A549 (cell line): ENCODE results near the gene TNNI3K. TPM values are rescaled to one million over a fixed set of nuclear protein-coding genes. Genes with fewer than 3 reads are reported as not detected.

ENCODE experiments used
- ATAC-seq, 2 experiments: fragments of 200-7000 bp in 1 of 2; fragments of >200 bp in 1 of 2; cut with Nextera tagmentation in 1 of 2; cut with Tn5 transposase in 1 of 2; 3 replicates each; pipeline versions ENCODE4 v1.8.0 to v1.9.1; 2018 to 2020; ENCODE audit warnings: mild to moderate bottlenecking in 1 of 2, moderate library complexity in 1 of 2
- CTCF ChIA-PET: fragments of 300-600 bp; sonication (Branson Sonifier 250); formaldehyde crosslinking; extraction: SDS; loops from one replicate; lab custom pipeline; 2021; ENCODE audit warnings: antibody characterized with exemption, inconsistent platforms; lab: Yijun Ruan, JAX
- POLR2A ChIA-PET: fragments of 350-600 bp; formaldehyde crosslinking; extraction: SDS; loops from one replicate; lab custom pipeline; 2021; ENCODE audit warnings: antibody characterized with exemption, inconsistent platforms; lab: Yijun Ruan, JAX
- DNase-seq, 2 experiments: peaks; one replicate each; pipeline versions ENCODE4 v3.0.0 to v3.0.0-alpha.2; 2011 to 2016; ENCODE audit warnings: low read depth in 1 of 2, low spot score in 1 of 2
- FAIRE-seq: peaks from 2 replicates; lab custom pipeline; 2011; peaks lifted over from hg19 to GRCh38; lab: Jason Lieb, UNC
- H3K27ac ChIP-seq, 2 experiments: fragments of >200 bp; sonication (Bioruptor Twin); formaldehyde crosslinking; 3 replicates each; pipeline ENCODE4 v1.5.1; 2016 to 2017
- H3K4me1 ChIP-seq: fragments of >200 bp; sonication (Bioruptor Twin); formaldehyde crosslinking; 3 replicates; pipeline ENCODE4 v1.6.1; 2016
- H3K4me2 ChIP-seq: fragments of >200 bp; sonication (Bioruptor Twin); formaldehyde crosslinking; 3 replicates; pipeline ENCODE4 v1.6.1; 2016
- H3K4me3 ChIP-seq: fragments of >200 bp; sonication (Bioruptor Twin); formaldehyde crosslinking; 3 replicates; pipeline ENCODE4 v1.5.1; 2016
- H3K9me3 ChIP-seq: fragments of >200 bp; sonication (Bioruptor Twin); formaldehyde crosslinking; 3 replicates; pipeline ENCODE4 v1.6.1; 2016
- ATOH8 ChIP-seq: fragments of 250-450 bp; sonication (Bioruptor Pico); IDR thresholded peaks from 2 replicates; pipeline ENCODE4 v1.5.0; 2020; ENCODE audit warnings: low read depth, mild to moderate bottlenecking, moderate library complexity
- CBX2 ChIP-seq: fragments of 200-600 bp; sonication (generic); IDR thresholded peaks from 2 replicates; pipeline ENCODE4 v1.6.1; 2016; ENCODE audit warnings: low read depth, mild to moderate bottlenecking, borderline replicate concordance
- CBX8 ChIP-seq: fragments of 200-600 bp; sonication (generic); IDR thresholded peaks from 2 replicates; pipeline ENCODE4 v1.6.1; 2016
- E2F6 ChIP-seq: IDR thresholded peaks from 2 replicates; pipeline ENCODE4 v1.6.1; 2012; ENCODE audit warnings: low read depth, borderline replicate concordance
- EHF ChIP-seq: fragments of 250-450 bp; sonication (Bioruptor Pico); IDR thresholded peaks from 2 replicates; pipeline ENCODE4 v1.5.0; 2020; ENCODE audit warnings: mild to moderate bottlenecking
- EP300 ChIP-seq, 2 experiments: fragments of >200 bp; sonication (Bioruptor Twin); formaldehyde crosslinking; IDR thresholded peaks; 2 replicates in 1 of 2; 3 replicates in 1 of 2; pipeline ENCODE4 v1.6.1; 2016 to 2017
- FOXS1 ChIP-seq: fragments of 250-450 bp; sonication (Bioruptor Pico); IDR thresholded peaks from 2 replicates; pipeline ENCODE4 v1.5.0; 2020; ENCODE audit warnings: mild to moderate bottlenecking, moderate library complexity
- HMGXB4 ChIP-seq: fragments of 250-450 bp; sonication (Bioruptor Pico); IDR thresholded peaks from 2 replicates; pipeline ENCODE4 v1.5.0; 2021; ENCODE audit warnings: mild to moderate bottlenecking, moderate library complexity, borderline replicate concordance
- HOXA7 ChIP-seq: fragments of 250-450 bp; sonication (Bioruptor Pico); IDR thresholded peaks from 2 replicates; pipeline ENCODE4 v1.5.0; 2020; ENCODE audit warnings: mild to moderate bottlenecking, moderate library complexity
- HOXB5 ChIP-seq: fragments of 250-450 bp; sonication (Bioruptor Pico); IDR thresholded peaks from 2 replicates; pipeline ENCODE4 v1.5.0; 2020; ENCODE audit warnings: mild to moderate bottlenecking, moderate library complexity
- MAFK ChIP-seq: fragments of 450-650 bp; IDR thresholded peaks from 2 replicates; pipeline ENCODE4 v1.6.1; 2014; ENCODE audit not compliant: partially characterized antibody
- PHF8 ChIP-seq: fragments of 200-600 bp; sonication (generic); IDR thresholded peaks from 2 replicates; pipeline ENCODE4 v1.6.1; 2016; ENCODE audit warnings: low read depth, mild to moderate bottlenecking, antibody characterized with exemption, moderate library complexity, borderline replicate concordance
- POLR2AphosphoS2 ChIP-seq: conservative IDR thresholded peaks from 2 replicates; pipeline ENCODE4 v1.6.1; 2012; ENCODE audit warnings: low read length, improper control_type of control experiment, inconsistent platforms
- RAD21 ChIP-seq, 2 experiments: fragments of >200 bp in 1 of 2; sonication (Bioruptor Twin) in 1 of 2; formaldehyde crosslinking in 1 of 2; IDR thresholded peaks in 1 of 2; conservative IDR thresholded peaks in 1 of 2; 2 replicates in 1 of 2; 3 replicates in 1 of 2; pipeline ENCODE4 v1.6.1; 2012 to 2018; ENCODE audit warnings: inconsistent platforms in 1 of 2
- RFX5 ChIP-seq: fragments of 450-650 bp; IDR thresholded peaks from 2 replicates; pipeline ENCODE4 v1.7.1; 2014; ENCODE audit warnings: antibody characterized with exemption, mild to moderate bottlenecking, moderate library complexity
- SMC3 ChIP-seq: fragments of >200 bp; sonication (Bioruptor Twin); formaldehyde crosslinking; IDR thresholded peaks from 3 replicates; pipeline ENCODE4 v1.6.1; 2018; ENCODE audit warnings: inconsistent platforms
- USF2 ChIP-seq: fragments of 450-650 bp; IDR thresholded peaks from 2 replicates; pipeline ENCODE4 v1.6.1; 2014; ENCODE audit warnings: antibody characterized with exemption
- ZFP36 ChIP-seq: fragments of 450-650 bp; IDR thresholded peaks from 2 replicates; pipeline ENCODE4 v1.6.1; 2014; ENCODE audit warnings: borderline replicate concordance; ENCODE audit not compliant: partially characterized antibody
- ZSCAN20 ChIP-seq: fragments of 250-450 bp; sonication (Bioruptor Pico); IDR thresholded peaks from 2 replicates; pipeline ENCODE4 v1.8.0; 2022; ENCODE audit warnings: mild to moderate bottlenecking, moderate library complexity
- WGBS: methylation state at CpG from one replicate; pipeline ENCODE4 v1.1.6; 2017; ENCODE audit errors: missing lambda C conversion rate; 5-methylcytosine and 5-hydroxymethylcytosine counted together
- polyA plus RNA-seq, 4 experiments: library from polyadenylated mRNA; depleted of rRNA in 3 of 4; stranded (reverse); fragments of >200 nt; fragmentation: RNase III in 1 of 4; extraction: RNeasy Plus Mini Kit Qiagen cat#74134 plus additional on column Dnase treatment in 1 of 4; gene quantifications; 2 replicates in 3 of 4; 3 replicates in 1 of 4; pipeline ENCODE4 v1.2.3, GENCODE V29; 2011 to 2017

TNNI3K gene
- polyA plus RNA-seq, 2 of the 4 experiments (the other 2 are of a cell fraction), result 0.67 TPM; not detected in 1

- DNase-seq, result no peak
- Histone ChIP-seq H3K4me1 (no peaks in the 10 kb centered on the region), H3K27ac (no peak overlapping the region), H3K4me2 (no peak overlapping the region), H3K9me3 (no peaks in the 10 kb centered on the region), H3K4me3 (no peak overlapping the region)
- no peak for FAIRE-seq
- ChIA-PET CTCF (interaction anchor here (1.4 kb wide), 1 partner anchor 118 kb away, joined by 5 read pairs; no protein-coding TSS in a partner anchor), POLR2A (no interaction called here)
- ATAC-seq, result no peak
- no peak for TF ChIP-seq HMGXB4
- 17% methylated on average over 6 of the region's 6 CpGs for WGBS
These were observed 336.7 kb downstream of the TNNI3K start for GRCh38 chr1:74571891-74572290.

- CTCF ChIA-PET, result no interaction called here
- Histone ChIP-seq H3K4me2 (no peak overlapping the region), H3K9me3 (no peaks in the 10 kb centered on the region), H3K4me3 (no peak overlapping the region), H3K4me1 (no peaks in the 10 kb centered on the region), H3K27ac (no peak overlapping the region)
- WGBS, result 0% methylated on average over 2 of the region's 2 CpGs
- no peak for FAIRE-seq
- DNase-seq, result no peak
- TF ChIP-seq USF2 (no peak), CBX2 (no peak), MAFK (no peak), HOXB5 (CRISPR knock-in tag) (no peak), CBX8 (no peak), HOXA7 (CRISPR knock-in tag) (no peak), ZSCAN20 (no peak), POLR2AphosphoS2 (no peak), PHF8 (no peak), ZFP36 (no peak), RAD21 (conservative IDR thresholded peaks at IDR 0.05 in 1 of 2, IDR thresholded peaks at IDR 0.05 in 1 of 2) (no peak), E2F6 (no peak), RFX5 (no peak), EP300 (IDR thresholded peaks at IDR 0.05) (no peak), SMC3 (no peak), EHF (CRISPR knock-in tag) (no peak), ATOH8 (CRISPR knock-in tag) (no peak), FOXS1 (CRISPR knock-in tag) (no peak), HMGXB4 (no peak)
- no peak for ATAC-seq
- POLR2A ChIA-PET, result no interaction called here
These were observed 342.9 kb downstream of the TNNI3K start for GRCh38 chr1:74578101-74578500.
